ENCODE data around the gene SEMA3C.

SEMA3C gene

DNA sequence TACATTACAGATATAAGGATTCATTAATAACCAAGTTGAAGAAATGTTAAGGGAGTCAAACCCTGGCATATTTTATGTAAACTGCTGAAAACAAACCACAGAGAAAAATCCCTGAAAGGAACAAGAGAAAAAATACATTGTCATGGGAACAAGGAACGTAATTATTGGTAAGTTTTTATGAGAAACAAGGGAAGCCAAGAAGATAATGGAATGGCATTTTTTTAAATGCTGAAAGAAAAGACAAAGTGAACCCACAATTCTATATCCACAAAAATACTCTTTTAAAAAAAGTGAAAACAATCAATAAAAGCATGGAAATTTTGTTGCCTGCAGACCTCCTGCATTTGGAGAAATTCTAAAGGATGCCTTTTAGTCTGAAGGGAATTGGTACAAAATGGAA is 144.0 kb downstream of the SEMA3C start:
- H3K4me3 ChIP-seq (ENCODE audit: low read length) = no peak overlapping the region
- TF ChIP-seq, protein P1, sequence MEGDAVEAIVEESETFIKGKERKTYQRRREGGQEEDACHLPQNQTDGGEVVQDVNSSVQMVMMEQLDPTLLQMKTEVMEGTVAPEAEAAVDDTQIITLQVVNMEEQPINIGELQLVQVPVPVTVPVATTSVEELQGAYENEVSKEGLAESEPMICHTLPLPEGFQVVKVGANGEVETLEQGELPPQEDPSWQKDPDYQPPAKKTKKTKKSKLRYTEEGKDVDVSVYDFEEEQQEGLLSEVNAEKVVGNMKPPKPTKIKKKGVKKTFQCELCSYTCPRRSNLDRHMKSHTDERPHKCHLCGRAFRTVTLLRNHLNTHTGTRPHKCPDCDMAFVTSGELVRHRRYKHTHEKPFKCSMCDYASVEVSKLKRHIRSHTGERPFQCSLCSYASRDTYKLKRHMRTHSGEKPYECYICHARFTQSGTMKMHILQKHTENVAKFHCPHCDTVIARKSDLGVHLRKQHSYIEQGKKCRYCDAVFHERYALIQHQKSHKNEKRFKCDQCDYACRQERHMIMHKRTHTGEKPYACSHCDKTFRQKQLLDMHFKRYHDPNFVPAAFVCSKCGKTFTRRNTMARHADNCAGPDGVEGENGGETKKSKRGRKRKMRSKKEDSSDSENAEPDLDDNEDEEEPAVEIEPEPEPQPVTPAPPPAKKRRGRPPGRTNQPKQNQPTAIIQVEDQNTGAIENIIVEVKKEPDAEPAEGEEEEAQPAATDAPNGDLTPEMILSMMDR (IDR thresholded peaks at IDR 0.05; ENCODE audit: insufficient read depth, low read depth, low read length, missing control alignments) = no peak
- DNase-seq (ENCODE audit: low read depth) = no peak

DNA sequence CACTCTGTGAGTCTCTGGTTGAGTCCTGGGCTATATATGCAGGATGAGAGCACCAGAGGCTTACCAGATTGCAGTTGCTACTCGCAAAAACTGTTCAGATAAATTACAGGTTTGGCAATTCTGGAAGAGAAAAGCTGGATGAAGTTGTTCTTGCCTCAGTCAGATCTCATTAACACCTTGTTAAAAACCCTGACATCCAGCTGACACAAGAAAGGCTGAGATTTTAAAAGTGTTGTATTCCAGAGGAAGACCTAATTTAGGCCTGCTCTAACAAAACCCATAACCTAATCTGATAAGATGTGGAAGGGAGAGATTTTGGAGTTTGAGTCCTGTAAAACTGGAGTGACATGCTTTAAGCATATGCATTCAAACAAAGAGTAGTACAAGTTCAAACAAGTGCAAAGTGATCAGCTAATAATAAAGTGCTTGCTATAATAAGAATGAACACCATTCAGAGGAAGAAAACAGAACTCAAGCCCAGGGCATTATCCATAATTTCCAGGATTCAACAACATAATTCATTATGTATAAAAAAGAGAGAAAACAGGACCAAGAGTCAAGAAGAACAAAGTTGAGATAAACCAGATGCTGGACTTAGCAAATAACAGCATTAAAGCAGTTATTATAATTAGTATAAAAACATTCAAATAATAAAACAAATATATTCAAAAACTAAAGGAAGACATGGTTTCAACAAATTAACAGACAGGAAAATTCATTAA is 144.9 kb downstream of the SEMA3C start:
- DNase-seq (ENCODE audit: low read depth) = peak; percentile 27
- H3K4me3 ChIP-seq (ENCODE audit: low read length) = no peak overlapping the region
- TF ChIP-seq, protein P1 (IDR thresholded peaks at IDR 0.05; ENCODE audit: insufficient read depth, low read depth, low read length, missing control alignments) = no peak

DNA sequence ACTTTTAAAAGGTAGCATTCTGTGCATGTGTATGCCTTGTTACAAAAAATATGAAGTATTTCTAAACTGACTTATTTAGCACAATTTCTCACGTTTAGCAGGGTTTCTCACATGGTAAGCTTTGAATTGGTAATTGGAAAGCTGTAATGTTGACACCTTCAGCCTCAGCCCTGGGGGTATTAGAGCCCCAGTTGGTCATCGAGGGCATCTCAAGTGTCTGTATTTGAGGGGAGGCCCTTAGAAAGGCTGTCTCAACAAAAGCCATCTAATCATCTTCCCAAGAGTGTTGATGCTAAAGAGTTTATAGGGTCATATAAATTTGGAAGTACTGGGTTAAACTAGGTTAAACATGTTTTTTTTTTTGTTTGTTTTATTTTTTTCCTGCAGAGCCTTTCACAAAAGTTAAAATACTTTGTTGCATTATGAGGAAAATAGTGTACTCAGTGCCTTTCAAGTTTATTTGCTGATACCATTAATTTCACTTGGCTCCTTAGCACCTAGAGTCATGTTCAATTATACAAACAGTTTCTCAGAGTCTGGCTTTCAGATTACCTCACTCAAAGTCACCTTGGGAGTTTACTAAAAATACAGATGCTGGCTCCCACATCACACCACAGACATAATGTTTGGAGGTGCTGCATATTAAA is 146.4 kb downstream of the SEMA3C start:
- H3K4me3 ChIP-seq (ENCODE audit: low read length) = no peak overlapping the region
- DNase-seq (ENCODE audit: low read depth) = no peak
- TF ChIP-seq, protein P1 (IDR thresholded peaks at IDR 0.05; ENCODE audit: insufficient read depth, low read depth, low read length, missing control alignments) = no peak

DNA sequence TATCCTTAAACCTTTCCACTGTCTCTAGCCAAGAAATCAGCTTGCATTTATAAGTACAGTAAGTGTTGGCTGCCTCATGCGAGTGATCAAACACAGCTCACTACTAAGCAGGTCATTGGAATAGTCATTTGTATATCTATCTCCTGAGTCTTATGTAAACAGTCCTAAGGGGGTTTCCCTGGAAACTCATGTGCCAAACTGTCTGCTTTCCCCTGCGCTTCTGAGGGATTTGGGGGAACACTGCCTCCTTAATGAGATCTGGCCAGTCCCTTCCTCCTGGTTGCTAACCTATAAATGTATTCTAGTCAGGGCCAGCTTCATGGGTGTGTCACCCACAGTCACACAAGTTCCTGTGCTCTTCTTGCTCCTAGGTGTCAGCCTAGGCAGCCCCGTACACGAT is 147.3 kb downstream of the SEMA3C start:
- DNase-seq (ENCODE audit: low read depth) = peak; percentile 11
- no peak overlapping the region for H3K4me3 ChIP-seq (ENCODE audit: low read length)
- TF ChIP-seq, protein P1 (IDR thresholded peaks at IDR 0.05; ENCODE audit: insufficient read depth, low read depth, low read length, missing control alignments) = no peak

DNA sequence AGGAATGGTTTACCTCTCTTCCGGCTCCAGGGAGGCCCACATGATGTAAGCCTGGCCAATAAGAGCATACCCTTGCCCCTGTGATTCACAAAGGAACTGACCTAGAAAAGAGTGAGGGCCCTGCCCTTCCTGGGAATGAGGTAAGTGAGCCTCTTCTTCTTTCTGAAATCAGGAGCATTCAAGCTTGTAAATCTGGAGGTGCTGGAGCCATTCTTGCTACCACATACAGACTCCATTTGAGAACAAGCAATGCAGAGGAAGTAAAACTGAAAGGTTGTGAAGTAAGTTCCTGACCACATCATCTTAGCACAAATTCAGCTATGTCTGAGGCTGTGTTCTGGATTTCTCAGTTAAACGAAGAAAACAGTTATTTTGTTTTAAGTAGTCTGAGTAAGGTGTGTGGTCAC is 148.2 kb downstream of the SEMA3C start:
- no peak for DNase-seq (ENCODE audit: low read depth)
- H3K4me3 ChIP-seq (ENCODE audit: low read length) = no peak overlapping the region
- TF ChIP-seq, protein P1 (IDR thresholded peaks at IDR 0.05; ENCODE audit: insufficient read depth, low read depth, low read length, missing control alignments) = no peak

DNA sequence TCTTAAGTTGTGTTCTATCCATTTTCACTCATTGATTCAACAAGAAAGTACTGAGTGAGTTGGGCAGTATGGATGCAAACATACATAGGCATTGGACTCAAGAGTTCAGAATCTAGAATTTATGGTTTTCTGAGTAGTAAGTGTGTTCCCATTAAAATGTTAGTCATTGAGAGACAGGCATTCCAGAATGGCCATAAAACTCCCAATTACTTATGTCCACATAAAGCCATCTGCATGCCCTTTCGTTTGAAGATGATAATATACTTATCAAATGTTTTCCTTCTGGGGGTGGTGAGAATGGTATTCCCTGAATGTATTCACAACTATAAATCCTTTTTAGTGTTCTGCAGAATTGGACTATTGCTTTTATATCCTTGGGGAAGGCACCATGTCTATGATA is 148.8 kb downstream of the SEMA3C start:
- no peak for DNase-seq (ENCODE audit: low read depth)
- no peak overlapping the region for H3K4me3 ChIP-seq (ENCODE audit: low read length)
- TF ChIP-seq, protein P1 (IDR thresholded peaks at IDR 0.05; ENCODE audit: insufficient read depth, low read depth, low read length, missing control alignments) = no peak
